HepG2 (cell line): ENCODE results near the gene AGER. TPM values are rescaled to one million over a fixed set of nuclear protein-coding genes. Genes with fewer than 3 reads are reported as not detected.

ENCODE experiments used
- CBX2 ChIP-seq, 2 experiments: fragments of 200-600 bp in 1 of 2; sonication (generic); formaldehyde crosslinking in 1 of 2; IDR thresholded peaks; 2 replicates each; pipeline versions ENCODE4 v1.7.0 to v1.8.1; 2018 to 2022; ENCODE audit warnings: low read depth in 2 of 2, low read length in 1 of 2, mild to moderate bottlenecking in 1 of 2, missing genetic modification reagents in 1 of 2
- CREM ChIP-seq, 2 experiments: sonication (generic) in 1 of 2; formaldehyde crosslinking in 1 of 2; IDR thresholded peaks; 2 replicates each; pipeline versions ENCODE4 v1.4.0 to v1.6.1; 2016 to 2020; ENCODE audit warnings: antibody characterized with exemption in 1 of 2, mild to moderate bottlenecking in 1 of 2, missing genetic modification reagents in 1 of 2
- EHMT2 ChIP-seq: fragments of 200-600 bp; sonication (generic); IDR thresholded peaks from 2 replicates; pipeline ENCODE4 v1.7.0; 2017; ENCODE audit warnings: antibody characterized with exemption, low read depth, low read length, borderline replicate concordance
- IRF1 ChIP-seq: sonication (generic); formaldehyde crosslinking; IDR thresholded peaks from 2 replicates; pipeline ENCODE4 v1.4.0; 2020; ENCODE audit warnings: low read depth, mild to moderate bottlenecking, missing genetic modification reagents
- JARID2 ChIP-seq: sonication (generic); formaldehyde crosslinking; IDR thresholded peaks from 2 replicates; pipeline ENCODE4 v1.8.1; 2023; ENCODE audit warnings: missing genetic modification reagents, inconsistent platforms; ENCODE audit not compliant: insufficient replicate concordance
- MBD4 ChIP-seq: IDR thresholded peaks from 2 replicates; pipeline ENCODE4 v1.6.1; 2012; ENCODE audit warnings: low read length, inconsistent platforms, borderline replicate concordance
- MTA3 ChIP-seq: sonication (generic); formaldehyde crosslinking; IDR thresholded peaks from 2 replicates; pipeline ENCODE4 v1.4.0; 2020; ENCODE audit warnings: missing genetic modification reagents
- NAIF1 ChIP-seq: sonication (generic); formaldehyde crosslinking; IDR thresholded peaks from 2 replicates; pipeline ENCODE4 v1.5.0; 2020; ENCODE audit warnings: mild to moderate bottlenecking, missing genetic modification reagents, borderline replicate concordance
- POLR2AphosphoS2 ChIP-seq: IDR thresholded peaks from 2 replicates; pipeline ENCODE4 v1.6.1; 2011; ENCODE audit warnings: low read depth, low read length, improper control_type of control experiment
- SMC3 ChIP-seq: IDR thresholded peaks from 2 replicates; pipeline ENCODE4 v1.6.1; 2011; ENCODE audit warnings: low read length, improper control_type of control experiment
- TOPORS ChIP-seq: sonication (generic); formaldehyde crosslinking; IDR thresholded peaks from 2 replicates; pipeline ENCODE4 v1.8.0; 2023; ENCODE audit warnings: mild to moderate bottlenecking, missing genetic modification reagents
- ZBTB26 ChIP-seq: IDR thresholded peaks from 2 replicates; pipeline ENCODE4 v1.6.1; 2016; ENCODE audit warnings: missing compliant biosample characterization, missing genetic modification reagents, borderline replicate concordance
- ZFX ChIP-seq: sonication (generic); formaldehyde crosslinking; IDR thresholded peaks from 2 replicates; pipeline ENCODE4 v1.4.0; 2020; ENCODE audit warnings: mild to moderate bottlenecking, low read depth, missing genetic modification reagents, moderate library complexity
- ZNF101 ChIP-seq: sonication (generic); formaldehyde crosslinking; IDR thresholded peaks from 2 replicates; pipeline ENCODE4 v1.4.0; 2020; ENCODE audit warnings: mild to moderate bottlenecking, low read depth, missing genetic modification reagents, borderline replicate concordance
- ZNF326 ChIP-seq: sonication (generic); formaldehyde crosslinking; IDR thresholded peaks from 2 replicates; pipeline ENCODE4 v1.4.0; 2020; ENCODE audit warnings: missing genetic modification reagents, borderline replicate concordance
- ZNF335 ChIP-seq: sonication (generic); formaldehyde crosslinking; IDR thresholded peaks from 2 replicates; pipeline ENCODE4 v1.4.0; 2020; ENCODE audit warnings: missing genetic modification reagents
- ZNF460 ChIP-seq: sonication (generic); formaldehyde crosslinking; IDR thresholded peaks from 2 replicates; pipeline ENCODE4 v1.5.1; 2020; ENCODE audit warnings: missing genetic modification reagents, mild to moderate bottlenecking, borderline replicate concordance
- ZNF589 ChIP-seq: sonication (generic); formaldehyde crosslinking; conservative IDR thresholded peaks from 2 replicates; pipeline ENCODE4 v1.8.0; 2022; ENCODE audit warnings: mild to moderate bottlenecking, moderate library complexity, missing genetic modification reagents
- ZNF607 ChIP-seq: sonication (generic); formaldehyde crosslinking; IDR thresholded peaks from 2 replicates; pipeline ENCODE4 v1.5.1; 2020; ENCODE audit warnings: missing genetic modification reagents, mild to moderate bottlenecking, borderline replicate concordance
- ZNF646 ChIP-seq: sonication (generic); formaldehyde crosslinking; IDR thresholded peaks from 2 replicates; pipeline ENCODE4 v1.9.0; 2021; ENCODE audit warnings: mild to moderate bottlenecking, missing genetic modification reagents
- ZNF780A ChIP-seq: sonication (generic); formaldehyde crosslinking; IDR thresholded peaks from 2 replicates; pipeline ENCODE4 v1.8.0; 2022; ENCODE audit warnings: mild to moderate bottlenecking, missing genetic modification reagents, moderate library complexity
- polyA plus RNA-seq, 8 experiments: library from polyadenylated mRNA; depleted of rRNA in 3 of 8; stranded (reverse) in 7 of 8; unstranded in 1 of 8; fragments of >200 nt; fragmentation: Illumina TruSeq in 4 of 8; extraction: Trizol in 4 of 8; gene quantifications; 2 replicates each; pipeline versions ENCODE4 v1.2.1 to v1.2.3, GENCODE V29; 2011 to 2016; ENCODE audit warnings: low read depth in 4 of 8, missing spikeins in 1 of 8, mixed read lengths in 1 of 8; ENCODE audit not compliant: insufficient read depth in 1 of 8
- total RNA-seq, 5 experiments: library from RNA; depleted of rRNA; stranded (reverse); fragments of >200 nt; fragmentation: Illumina TruSeq; extraction: Trizol; gene quantifications; 2 replicates each; pipeline ENCODE4 v1.2.3, GENCODE V29; 2016; ENCODE audit warnings: low read depth in 1 of 5

Gene AGER
- total and polyA plus RNA-seq, 2 of the 13 experiments (the other 11 are each of a cell fraction or from before 2014, with no cell fraction given), result 1.9 to 5.1 TPM

- no peak for TF ChIP-seq CBX2 (IDR thresholded peaks at IDR 0.05; ENCODE audit: low read depth, low read length)
- no peak for TF ChIP-seq CBX2 (CRISPR knock-in tag; IDR thresholded peaks at IDR 0.05; ENCODE audit: low read depth)
- no peak for TF ChIP-seq ZNF589 (CRISPR knock-in tag)
- TF ChIP-seq IRF1 (CRISPR knock-in tag), result no peak
- no peak for TF ChIP-seq POLR2AphosphoS2
- TF ChIP-seq ZBTB26 (CRISPR knock-in tag), result no peak
- TF ChIP-seq MTA3 (CRISPR knock-in tag), result no peak
- TF ChIP-seq ZNF460 (CRISPR knock-in tag), result no peak
- TF ChIP-seq TOPORS (CRISPR knock-in tag), result no peak
- no peak for TF ChIP-seq NAIF1 (CRISPR knock-in tag)
- TF ChIP-seq ZNF326, result no peak
- TF ChIP-seq SMC3, result no peak; the same call in 1 of the 2 replicates
- no peak for TF ChIP-seq ZNF780A (CRISPR knock-in tag)
- no peak for TF ChIP-seq ZNF101 (CRISPR knock-in tag)
- TF ChIP-seq MBD4, result no peak
- peak; percentile 13 for TF ChIP-seq ZFX
- no peak for TF ChIP-seq ZNF646
- TF ChIP-seq ZNF335 (CRISPR knock-in tag), result no peak
- TF ChIP-seq ZNF607 (CRISPR knock-in tag), result no peak
- TF ChIP-seq JARID2, result no peak
- peak; percentile 91 for TF ChIP-seq CREM (IDR thresholded peaks at IDR 0.05)
- TF ChIP-seq CREM (CRISPR knock-in tag; IDR thresholded peaks at IDR 0.05), result no peak
- TF ChIP-seq EHMT2, result peak; percentile 94; the same call in 1 of the 2 replicates
These were observed 6.1 kb downstream of the AGER start, which contains the start of gene RNF5 (continued) for GRCh38 chr6:32177788-32178546.
